GM20000 (cell line): Measurements from ENCODE around the gene SLC17A7.
"Not testable (repeated sequence)": the region's sequence is repeated elsewhere in the genome, so short reads cannot be mapped to it uniquely, and the experiment has no call there.

ENCODE experiments used
- DNase-seq: peaks from one replicate; pipeline ENCODE4 v3.0.0; 2012; ENCODE audit warnings: low spot score
- TF ChIP-seq, protein P1 (sequence below): IDR thresholded peaks from 2 replicates; pipeline ENCODE4 v1.5.1; 2012; ENCODE audit warnings: mild to moderate bottlenecking, control low read depth; ENCODE audit errors: extremely low read depth, missing control alignments

The SLC17A7 gene

DNA sequence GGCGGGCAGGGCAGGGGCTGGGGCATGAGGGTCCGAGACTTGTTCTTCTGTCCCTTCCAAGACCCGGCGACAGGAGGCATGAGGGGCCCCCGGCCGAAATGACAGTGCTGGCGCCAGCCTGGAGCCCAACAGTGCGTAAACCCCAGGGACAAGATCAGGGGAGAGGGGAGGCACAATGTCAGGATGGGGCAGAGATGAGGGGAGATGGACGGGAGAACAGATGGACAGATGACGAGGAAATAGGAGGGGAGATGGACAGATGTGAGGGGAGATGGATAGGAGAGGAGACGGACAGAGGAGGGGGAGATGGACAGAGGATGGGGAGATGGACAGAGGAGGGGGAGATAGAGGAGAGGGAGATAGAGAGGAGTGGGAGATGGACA lies 33.2 kb upstream of the SLC17A7 start:
- TF ChIP-seq, protein P1, sequence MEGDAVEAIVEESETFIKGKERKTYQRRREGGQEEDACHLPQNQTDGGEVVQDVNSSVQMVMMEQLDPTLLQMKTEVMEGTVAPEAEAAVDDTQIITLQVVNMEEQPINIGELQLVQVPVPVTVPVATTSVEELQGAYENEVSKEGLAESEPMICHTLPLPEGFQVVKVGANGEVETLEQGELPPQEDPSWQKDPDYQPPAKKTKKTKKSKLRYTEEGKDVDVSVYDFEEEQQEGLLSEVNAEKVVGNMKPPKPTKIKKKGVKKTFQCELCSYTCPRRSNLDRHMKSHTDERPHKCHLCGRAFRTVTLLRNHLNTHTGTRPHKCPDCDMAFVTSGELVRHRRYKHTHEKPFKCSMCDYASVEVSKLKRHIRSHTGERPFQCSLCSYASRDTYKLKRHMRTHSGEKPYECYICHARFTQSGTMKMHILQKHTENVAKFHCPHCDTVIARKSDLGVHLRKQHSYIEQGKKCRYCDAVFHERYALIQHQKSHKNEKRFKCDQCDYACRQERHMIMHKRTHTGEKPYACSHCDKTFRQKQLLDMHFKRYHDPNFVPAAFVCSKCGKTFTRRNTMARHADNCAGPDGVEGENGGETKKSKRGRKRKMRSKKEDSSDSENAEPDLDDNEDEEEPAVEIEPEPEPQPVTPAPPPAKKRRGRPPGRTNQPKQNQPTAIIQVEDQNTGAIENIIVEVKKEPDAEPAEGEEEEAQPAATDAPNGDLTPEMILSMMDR, result no peak
- no peak for DNase-seq

DNA sequence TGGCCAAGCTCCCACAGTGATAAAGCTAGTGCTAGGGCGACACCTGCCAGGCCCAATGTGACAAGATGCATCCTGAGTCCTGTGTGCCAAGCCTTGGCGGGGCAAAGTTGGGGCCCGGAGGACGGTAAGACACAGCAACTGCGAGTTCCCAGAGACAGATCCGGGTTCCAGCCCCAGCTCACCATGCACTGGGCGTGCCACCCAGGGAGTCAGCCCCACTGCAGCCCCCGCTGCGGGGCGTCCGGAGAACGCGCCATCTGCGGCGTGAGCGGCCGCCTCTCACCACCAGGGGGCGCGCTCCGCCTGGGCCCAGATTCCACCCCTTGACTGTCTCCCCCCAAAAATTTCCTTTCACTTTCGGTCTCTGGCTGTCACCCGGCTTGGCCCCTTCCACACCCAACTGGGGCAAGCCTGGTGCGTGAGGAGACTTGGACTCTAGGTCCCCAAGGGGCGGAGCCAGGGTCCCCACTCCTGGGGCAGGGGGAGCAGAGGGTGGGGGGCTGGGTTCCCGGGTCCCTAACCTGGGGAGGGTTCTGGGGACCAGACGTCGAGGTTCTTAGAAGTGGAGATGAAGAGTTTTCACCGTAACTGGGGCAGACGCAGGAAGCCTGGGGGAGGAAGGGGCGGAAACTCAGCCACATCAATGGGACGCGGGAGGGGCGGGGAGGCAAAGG lies 32.7 kb upstream of the SLC17A7 start, which contains the start of gene FLT3LG:
TSS of gene FLT3LG (plus strand) at position 348 of the 674 bp plus-strand sequence. CDS start 425 bp downstream, outside the sequence.
- DNase-seq, result peak; percentile 93
- TF ChIP-seq, protein P1, result peak; percentile 79

DNA sequence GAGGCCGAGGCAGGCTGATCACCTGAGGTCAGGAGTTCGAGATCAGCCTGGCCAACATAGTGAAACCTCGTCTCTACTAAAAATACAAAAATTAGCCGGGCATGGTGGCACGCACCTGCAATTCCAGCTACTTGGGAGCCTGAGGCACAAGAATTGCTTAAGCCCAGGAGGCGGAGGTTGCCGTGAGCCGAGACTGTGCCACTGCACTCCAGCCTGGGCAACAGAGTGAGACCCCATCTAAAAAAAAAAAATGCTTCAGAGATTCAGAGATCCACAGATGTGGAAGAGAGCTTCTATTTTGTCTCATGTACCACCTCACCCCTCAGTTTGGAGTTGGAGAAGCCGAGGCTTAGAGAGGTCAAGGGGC lies 32.2 kb upstream of the SLC17A7 start:
- not testable (repeated sequence) for DNase-seq

DNA sequence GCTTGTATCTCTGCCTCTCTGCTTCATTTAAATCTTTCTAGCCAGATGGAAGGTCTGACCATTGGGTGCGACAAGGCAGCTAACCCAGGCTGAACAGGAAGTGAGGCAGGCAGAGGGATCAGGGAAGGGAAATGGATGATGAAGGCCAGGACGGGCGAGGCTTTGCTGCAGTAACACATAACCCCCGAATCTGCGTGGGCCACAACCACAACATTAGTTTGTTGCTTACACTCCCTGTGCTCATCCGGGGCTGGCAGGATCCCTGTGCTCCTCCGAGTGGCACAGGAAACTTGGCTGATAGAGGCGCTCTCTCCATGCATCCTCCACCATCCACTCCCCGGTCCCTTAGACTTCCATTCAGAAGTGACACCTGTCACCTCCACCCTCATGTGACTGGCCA lies 31.6 kb upstream of the SLC17A7 start:
- TF ChIP-seq, protein P1, result no peak
- no peak for DNase-seq

DNA sequence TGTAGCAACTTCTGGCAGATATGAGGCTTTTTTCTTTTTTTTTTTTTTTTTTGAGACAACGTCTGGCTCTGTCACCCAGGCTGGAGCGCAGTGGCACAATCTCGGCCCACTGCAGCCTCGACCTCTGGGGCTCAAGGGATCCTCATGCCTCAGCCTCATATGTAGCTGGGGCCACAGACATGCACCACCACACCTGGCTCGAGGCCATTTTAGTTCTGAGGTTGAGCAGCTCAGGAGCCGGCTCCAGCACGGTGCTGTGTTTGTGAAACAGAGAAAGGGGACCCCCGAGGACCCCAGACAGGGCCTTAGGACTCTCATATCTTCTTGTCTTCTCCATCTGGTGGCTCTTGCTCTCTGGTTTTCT lies 29.3 kb upstream of the SLC17A7 start:
- no peak for DNase-seq
- TF ChIP-seq, protein P1, result no peak

DNA sequence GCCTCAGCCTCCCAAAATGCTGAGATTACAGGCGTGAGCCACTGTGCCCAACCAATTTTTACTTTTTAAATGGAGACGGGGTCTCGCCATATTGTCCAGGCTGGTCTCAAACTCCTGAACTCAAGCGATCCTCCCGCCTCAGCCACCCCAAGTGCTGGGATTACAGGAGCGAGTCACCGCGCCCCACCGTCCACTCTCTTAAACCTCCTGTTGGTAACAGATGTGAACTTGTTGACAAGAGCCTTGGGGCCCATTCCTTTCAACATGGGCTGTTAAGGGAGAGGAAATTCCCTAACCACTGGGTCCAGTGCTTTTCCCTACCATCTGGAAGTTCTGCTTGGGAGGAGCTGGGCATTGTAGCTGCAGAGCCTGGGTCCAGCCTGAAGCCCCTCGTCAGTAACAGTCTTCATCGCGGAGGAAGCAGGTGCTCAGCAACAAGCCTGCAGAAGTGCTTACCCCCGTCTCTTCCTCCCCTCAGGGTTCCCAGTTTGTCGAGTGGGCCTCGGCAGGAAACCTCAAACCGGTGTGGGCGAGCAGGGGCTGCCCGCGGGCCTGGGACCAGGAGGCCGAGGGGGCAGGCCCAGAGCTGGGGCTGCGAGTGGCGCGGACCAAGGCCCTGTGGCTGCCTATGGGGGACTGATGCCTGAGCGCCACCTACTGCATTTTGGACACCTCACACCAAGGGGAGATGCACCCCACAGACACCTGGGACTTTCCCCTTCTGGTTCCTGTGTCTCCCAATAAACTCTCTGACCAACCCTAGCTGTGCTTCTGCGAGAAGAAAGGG lies 28.7 kb upstream of the SLC17A7 start:
- TF ChIP-seq, protein P1, result peak; percentile 72
- DNase-seq, result peak; percentile 89

DNA sequence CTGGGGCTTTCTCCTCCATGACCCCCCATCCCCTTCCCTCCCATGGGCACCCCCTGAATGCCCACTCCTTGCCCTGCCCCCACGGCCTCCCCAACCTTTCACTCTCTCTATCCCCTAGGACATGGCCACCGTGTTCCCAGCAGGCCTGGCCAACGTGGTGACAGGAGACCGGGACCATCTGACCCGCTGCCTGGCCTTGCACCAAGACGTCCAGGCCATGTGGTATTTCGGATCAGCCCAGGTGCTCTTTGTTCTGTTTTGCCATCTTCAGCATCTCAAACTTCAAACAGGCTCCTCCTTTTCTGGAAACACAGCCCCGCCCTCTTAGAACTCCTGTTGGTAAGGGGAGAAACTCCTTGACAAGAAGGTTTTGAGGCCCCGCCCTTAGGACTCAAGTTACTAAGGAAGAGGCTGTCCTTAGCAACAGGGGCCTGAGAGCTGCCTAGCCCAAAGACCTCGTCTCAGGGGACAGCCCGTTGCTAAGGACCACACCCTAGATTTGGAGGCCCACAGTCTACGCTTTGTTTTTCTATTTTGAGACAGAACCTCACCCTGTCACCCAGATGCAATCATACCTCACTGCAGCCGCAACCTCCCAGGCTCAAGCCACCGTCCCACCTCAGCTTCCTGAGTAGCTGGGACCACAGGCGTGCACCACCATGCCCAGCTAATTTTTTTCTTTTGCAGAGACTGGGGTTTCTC lies 27.6 kb upstream of the SLC17A7 start:
- TF ChIP-seq, protein P1, result no peak
- DNase-seq, result peak; percentile 90
